GM12874 (cell line): ENCODE data around the gene KLK2.

Source experiments
- CTCF ChIP-seq: IDR thresholded peaks from 2 replicates; pipeline ENCODE4 v1.5.1; 2011; ENCODE audit warnings: low read depth, mild to moderate bottlenecking, control low read depth, low read length, moderate library complexity; ENCODE audit not compliant: insufficient read depth

KLK2 gene

GRCh38 chr19:50854636-50855410 lies 18.4 kb upstream of the KLK2 start, which contains the start of gene KLK3:
TSS of gene KLK3 (plus strand) at chr19:50854915. CDS start at chr19:50854956, 41 bp downstream.
- no peak for TF ChIP-seq CTCF

DNA sequence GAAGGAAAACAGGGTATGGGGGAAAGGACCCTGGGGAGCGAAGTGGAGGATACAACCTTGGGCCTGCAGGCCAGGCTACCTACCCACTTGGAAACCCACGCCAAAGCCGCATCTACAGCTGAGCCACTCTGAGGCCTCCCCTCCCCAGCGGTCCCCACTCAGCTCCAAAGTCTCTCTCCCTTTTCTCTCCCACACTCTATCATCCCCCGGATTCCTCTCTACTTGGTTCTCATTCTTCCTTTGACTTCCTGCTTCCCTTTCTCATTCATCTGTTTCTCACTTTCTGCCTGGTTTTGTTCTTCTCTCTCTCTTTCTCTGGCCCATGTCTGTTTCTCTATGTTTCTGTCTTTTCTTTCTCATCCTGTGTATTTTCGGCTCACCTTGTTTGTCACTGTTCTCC lies 15.9 kb upstream of the KLK2 start:
- no peak for TF ChIP-seq CTCF

- no peak for TF ChIP-seq CTCF
Measured at GRCh38 chr19:50858886-50859285, 14.4 kb upstream of the KLK2 start.

DNA sequence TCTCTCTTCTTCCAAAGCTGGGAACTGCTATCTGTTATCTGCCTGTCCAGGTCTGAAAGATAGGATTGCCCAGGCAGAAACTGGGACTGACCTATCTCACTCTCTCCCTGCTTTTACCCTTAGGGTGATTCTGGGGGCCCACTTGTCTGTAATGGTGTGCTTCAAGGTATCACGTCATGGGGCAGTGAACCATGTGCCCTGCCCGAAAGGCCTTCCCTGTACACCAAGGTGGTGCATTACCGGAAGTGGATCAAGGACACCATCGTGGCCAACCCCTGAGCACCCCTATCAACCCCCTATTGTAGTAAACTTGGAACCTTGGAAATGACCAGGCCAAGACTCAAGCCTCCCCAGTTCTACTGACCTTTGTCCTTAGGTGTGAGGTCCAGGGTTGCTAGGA lies 13.4 kb upstream of the KLK2 start:
- TF ChIP-seq CTCF, result no peak

GRCh38 chr19:50861010-50861409 lies 12.2 kb upstream of the KLK2 start:
- TF ChIP-seq CTCF, result no peak

DNA sequence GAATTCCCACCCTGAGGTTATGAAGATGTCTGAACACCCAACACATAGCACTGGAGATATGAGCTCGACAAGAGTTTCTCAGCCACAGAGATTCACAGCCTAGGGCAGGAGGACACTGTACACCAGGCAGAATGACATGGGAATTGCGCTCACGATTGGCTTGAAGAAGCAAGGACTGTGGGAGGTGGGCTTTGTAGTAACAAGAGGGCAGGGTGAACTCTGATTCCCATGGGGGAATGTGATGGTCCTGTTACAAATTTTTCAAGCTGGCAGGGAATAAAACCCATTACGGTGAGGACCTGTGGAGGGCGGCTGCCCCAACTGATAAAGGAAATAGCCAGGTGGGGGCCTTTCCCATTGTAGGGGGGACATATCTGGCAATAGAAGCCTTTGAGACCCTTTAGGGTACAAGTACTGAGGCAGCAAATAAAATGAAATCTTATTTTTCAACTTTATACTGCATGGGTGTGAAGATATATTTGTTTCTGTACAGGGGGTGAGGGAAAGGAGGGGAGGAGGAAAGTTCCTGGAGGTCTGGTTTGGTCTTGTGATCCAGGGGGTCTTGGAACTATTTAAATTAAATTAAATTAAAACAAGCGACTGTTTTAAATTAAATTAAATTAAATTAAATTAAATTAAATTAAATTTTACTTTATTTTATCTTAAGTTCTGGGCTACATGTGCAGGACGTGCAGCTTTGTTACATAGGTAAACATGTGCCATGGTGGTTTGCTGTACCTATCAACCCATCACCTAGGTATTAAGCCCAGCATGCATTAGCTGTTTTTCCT lies 11.5 kb upstream of the KLK2 start:
- TF ChIP-seq CTCF, result no peak

DNA sequence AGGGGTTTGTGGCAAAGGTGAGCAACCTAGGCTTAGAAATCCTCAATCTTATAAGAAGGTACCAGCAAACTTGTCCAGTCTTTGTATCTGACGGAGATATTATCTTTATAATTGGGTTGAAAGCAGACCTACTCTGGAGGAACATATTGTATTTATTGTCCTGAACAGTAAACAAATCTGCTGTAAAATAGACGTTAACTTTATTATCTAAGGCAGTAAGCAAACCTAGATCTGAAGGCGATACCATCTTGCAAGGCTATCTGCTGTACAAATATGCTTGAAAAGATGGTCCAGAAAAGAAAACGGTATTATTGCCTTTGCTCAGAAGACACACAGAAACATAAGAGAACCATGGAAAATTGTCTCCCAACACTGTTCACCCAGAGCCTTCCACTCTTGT lies 3.8 kb upstream of the KLK2 start:
- TF ChIP-seq CTCF, result no peak
